GM23248 (cell line): ENCODE results near the gene CHN2. TPM values are rescaled to one million over a fixed set of nuclear protein-coding genes. Genes with fewer than 3 reads are reported as not detected.

Experiments
- DNase-seq: peaks from one replicate; pipeline ENCODE4 v3.0.0-alpha.2; 2015
- H2AFZ ChIP-seq: fragments of 200-600 bp; sonication (generic); 2 replicates; pipeline ENCODE4 v1.6.1; 2016; ENCODE audit warnings: antibody characterized with exemption
- H3F3A ChIP-seq: fragments of 200-600 bp; sonication (generic); 2 replicates; pipeline ENCODE4 v1.6.1; 2016; ENCODE audit warnings: mild to moderate bottlenecking, antibody characterized with exemption, mixed run types; ENCODE audit not compliant: insufficient read depth
- H3K27ac ChIP-seq: fragments of 200-600 bp; sonication (generic); 2 replicates; pipeline ENCODE4 v1.5.1; 2016; ENCODE audit warnings: mild to moderate bottlenecking
- H3K27me3 ChIP-seq: fragments of 200-600 bp; sonication (generic); replicated peaks from 2 replicates; pipeline ENCODE4 v1.6.1; 2016; ENCODE audit warnings: mild to moderate bottlenecking; ENCODE audit not compliant: insufficient read depth
- H3K36me3 ChIP-seq: fragments of 200-600 bp; sonication (generic); 2 replicates; pipeline ENCODE4 v1.6.1; 2016; ENCODE audit warnings: low read depth, mild to moderate bottlenecking
- H3K4me1 ChIP-seq: fragments of 200-600 bp; sonication (generic); 2 replicates; pipeline ENCODE4 v1.6.1; 2016; ENCODE audit warnings: mild to moderate bottlenecking; ENCODE audit not compliant: insufficient read depth
- H3K4me2 ChIP-seq: fragments of 200-600 bp; sonication (generic); one replicate; pipeline ENCODE4 v1.6.1; 2016; ENCODE audit warnings: mild to moderate bottlenecking; ENCODE audit not compliant: unreplicated experiment
- H3K4me3 ChIP-seq: fragments of 200-600 bp; sonication (generic); 2 replicates; pipeline ENCODE4 v1.5.1; 2016; ENCODE audit warnings: mild to moderate bottlenecking
- H3K79me2 ChIP-seq: fragments of 200-600 bp; sonication (generic); 2 replicates; pipeline ENCODE4 v1.6.1; 2016; ENCODE audit warnings: mild to moderate bottlenecking; ENCODE audit not compliant: insufficient read depth
- H3K9ac ChIP-seq: fragments of 200-600 bp; sonication (generic); 2 replicates; pipeline ENCODE4 v1.6.1; 2016; ENCODE audit warnings: mild to moderate bottlenecking
- H3K9me2 ChIP-seq: fragments of 200-600 bp; sonication (generic); 2 replicates; pipeline ENCODE4 v1.6.1; 2016; ENCODE audit warnings: mixed run types, mild to moderate bottlenecking, moderate library complexity; ENCODE audit not compliant: insufficient read depth
- H3K9me3 ChIP-seq: fragments of 200-600 bp; sonication (generic); one replicate; pipeline ENCODE4 v1.6.1; 2017; ENCODE audit warnings: low read depth
- H4K20me1 ChIP-seq: fragments of 200-600 bp; sonication (generic); 2 replicates; pipeline ENCODE4 v1.6.0; 2016; ENCODE audit not compliant: insufficient read depth
- EZH2 ChIP-seq: fragments of 200-600 bp; sonication (generic); IDR thresholded peaks from 2 replicates; pipeline ENCODE4 v1.6.1; 2018; ENCODE audit warnings: antibody characterized with exemption, mild to moderate bottlenecking; ENCODE audit not compliant: insufficient read depth, poor library complexity, severe bottlenecking
- EZH2phosphoT487 ChIP-seq: fragments of 200-600 bp; sonication (generic); IDR thresholded peaks from 2 replicates; pipeline ENCODE4 v1.6.1; 2018; ENCODE audit warnings: antibody characterized with exemption, moderate library complexity, mild to moderate bottlenecking, low read depth; ENCODE audit not compliant: insufficient read depth
- WGBS, 2 experiments: methylation state at CpG; one replicate each; pipeline ENCODE4 v1.1.6; 2015 to 2017; ENCODE audit warnings: low lambda C conversion rate in 2 of 2, low coverage in 1 of 2; ENCODE audit errors: missing lambda C conversion rate in 2 of 2; 5-methylcytosine and 5-hydroxymethylcytosine counted together
- in situ Hi-C: fragments of 300-500 bp; cut with MboI; formaldehyde crosslinking; loops from 2 replicates; pipeline ENCODE4 v1.15.0; 2020
- polyA plus RNA-seq: library from polyadenylated mRNA; unstranded; fragments of >200 nt; fragmentation: Nextera tagmentation; extraction: Ambion mirVana; gene quantifications from 2 replicates; pipeline ENCODE4 v1.2.1, GENCODE V29; 2016
- total RNA-seq: library from RNA; depleted of rRNA; stranded (reverse); fragments of >200 nt; shearing (Covaris generic); gene quantifications from 2 replicates; pipeline ENCODE4 v1.2.3, GENCODE V29; 2014

The CHN2 gene
- total and polyA plus RNA-seq, 2 experiments from 2014 or later, result 1.5 to 2.3 TPM

DNA sequence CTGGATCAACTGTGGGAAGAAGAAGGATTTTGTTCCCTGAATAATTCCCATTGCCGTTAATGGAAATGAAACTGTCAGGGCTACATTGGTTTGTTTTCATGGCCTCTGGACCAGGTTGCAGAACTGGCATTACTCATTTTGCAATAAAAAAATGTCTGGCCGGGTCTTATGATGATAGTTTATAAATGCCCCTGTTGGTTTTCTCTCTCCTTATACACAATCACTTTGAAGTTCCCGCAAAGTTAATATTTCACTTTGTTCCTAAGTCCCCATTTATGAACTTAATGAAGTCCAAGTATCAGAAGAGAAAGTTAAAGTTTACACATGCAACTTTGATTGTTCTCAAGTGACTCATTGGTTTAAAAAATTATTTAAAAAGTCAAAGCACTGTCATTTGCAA lies 218.3 kb downstream of the CHN2 start:
- 0 out of 2 replicates have a peak, but pooled peaks cover 2% of the 10 kb centered on the region for H3K4me1 ChIP-seq
- in situ Hi-C loops, result no loop called here
- no peaks in the 10 kb centered on the region for H3K79me2 ChIP-seq
- H3K36me3 ChIP-seq, result no peaks in the 10 kb centered on the region
- no peak overlapping the region for H2AFZ ChIP-seq
- no peak overlapping the region for H3K4me3 ChIP-seq
- no peaks in the 10 kb centered on the region for H3F3A ChIP-seq
- no peak overlapping the region for H3K27ac ChIP-seq
- no peak overlapping the region for H3K4me2 ChIP-seq
- peak; percentile 18 for DNase-seq
- no peak overlapping the region for H3K9ac ChIP-seq
- H3K27me3 ChIP-seq, result no peaks in the 10 kb centered on the region
- H4K20me1 ChIP-seq, result no peaks in the 10 kb centered on the region
- TF ChIP-seq EZH2phosphoT487, result no peak
- TF ChIP-seq EZH2, result no peak
- H3K9me3 ChIP-seq, result no peaks in the 10 kb centered on the region
- 77 to 79% methylated on average over 2 to 3 of the region's 3 CpGs for WGBS, 2 experiments
- no peaks in the 10 kb centered on the region for H3K9me2 ChIP-seq

DNA sequence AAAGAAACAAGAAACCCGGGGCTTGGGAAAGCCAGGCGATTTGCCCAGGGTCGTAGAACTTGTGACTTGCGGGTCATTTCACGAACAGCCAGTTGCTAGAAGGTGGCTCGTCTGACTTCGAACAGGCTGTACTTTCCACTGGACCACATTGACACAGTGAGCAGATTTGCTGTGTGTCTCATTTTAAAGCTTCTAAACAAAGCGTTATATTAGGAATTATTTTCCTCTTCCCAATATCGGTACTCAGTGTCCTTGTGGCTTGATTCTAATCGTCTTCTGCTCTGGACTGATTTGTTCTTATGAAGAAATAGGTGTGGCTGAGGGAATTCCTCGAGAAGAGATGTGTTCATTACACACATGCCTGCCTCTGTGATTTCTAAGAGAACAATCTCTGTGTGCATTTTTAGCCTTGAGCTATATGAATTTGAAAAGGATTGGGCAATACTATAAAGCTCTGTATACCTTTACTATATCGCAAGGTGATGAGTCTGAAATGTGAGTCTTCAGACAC lies 219.1 kb downstream of the CHN2 start:
- in situ Hi-C loops, result no loop called here
- 51 to 55% methylated on average over 12 of the region's 12 CpGs for WGBS, 2 experiments
- no peak overlapping the region for H3K27ac ChIP-seq

DNA sequence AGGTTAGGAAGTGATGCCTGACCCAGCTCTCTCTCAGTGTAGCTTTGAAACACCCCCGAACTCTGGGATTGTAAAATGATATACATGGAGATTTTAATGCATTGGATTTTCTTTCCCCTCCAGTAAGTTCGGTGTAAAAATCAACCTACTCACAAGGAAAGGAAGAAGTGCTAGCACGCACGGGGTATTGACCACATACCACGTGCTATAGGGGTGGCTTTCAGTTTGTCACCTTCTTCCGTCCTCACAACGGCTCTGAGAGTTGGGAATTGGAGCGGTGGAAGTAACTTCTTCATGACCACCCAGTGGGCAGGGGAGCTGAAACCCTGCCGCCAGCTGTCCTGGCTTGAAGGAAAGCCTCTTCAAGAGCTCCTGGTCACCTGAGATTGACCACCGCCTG lies 219.6 kb downstream of the CHN2 start:
- DNase-seq, result no peak
- H4K20me1 ChIP-seq, result no peaks in the 10 kb centered on the region

More for the DNA sequence above, 219.1 kb downstream of the CHN2 start:
- no peak overlapping the region for H3K4me3 ChIP-seq
- no peaks in the 10 kb centered on the region for H3K9me3 ChIP-seq
- no peaks in the 10 kb centered on the region for H3K36me3 ChIP-seq
- no peaks in the 10 kb centered on the region for H3K9me2 ChIP-seq
- no peak overlapping the region for H3K9ac ChIP-seq
- H4K20me1 ChIP-seq, result no peaks in the 10 kb centered on the region
- 0 out of 2 replicates have a peak, but pooled peaks cover 2% of the 10 kb centered on the region for H3K4me1 ChIP-seq
- H2AFZ ChIP-seq, result no peak overlapping the region
- H3K79me2 ChIP-seq, result no peaks in the 10 kb centered on the region
- no peak for TF ChIP-seq EZH2phosphoT487
- no peak for TF ChIP-seq EZH2
- no peaks in the 10 kb centered on the region for H3F3A ChIP-seq
- no peak overlapping the region for H3K4me2 ChIP-seq
- no peak for DNase-seq
- H3K27me3 ChIP-seq, result no peaks in the 10 kb centered on the region

DNA sequence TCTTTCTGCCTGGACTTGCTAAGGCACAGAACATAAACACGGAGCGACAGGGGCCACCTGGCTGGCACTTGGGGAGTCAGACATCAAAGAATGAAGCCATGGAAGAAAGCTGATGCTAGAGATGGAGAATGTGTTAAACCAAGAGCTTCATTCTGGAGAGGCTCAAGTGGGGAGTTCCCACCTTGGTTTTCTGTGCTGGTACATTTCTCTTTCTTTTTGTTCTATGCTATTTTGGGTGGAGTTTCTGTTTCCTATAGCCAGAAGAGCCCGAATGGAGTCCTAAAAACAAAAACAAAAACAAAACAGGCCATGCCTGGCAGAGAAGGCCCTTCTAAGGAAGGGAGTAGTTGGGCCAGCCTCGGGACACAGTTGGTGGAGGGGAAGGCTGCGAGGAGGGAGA lies 220.6 kb downstream of the CHN2 start:
- Histone ChIP-seq H3K79me2 (no peaks in the 10 kb centered on the region), H2AFZ (no peak overlapping the region), H3K27me3 (no peaks in the 10 kb centered on the region), H3K36me3 (no peaks in the 10 kb centered on the region), H3K4me2 (no peak overlapping the region), H3F3A (no peaks in the 10 kb centered on the region), H3K4me3 (no peak overlapping the region), H3K27ac (no peak overlapping the region), H3K9me3 (no peaks in the 10 kb centered on the region), H3K9ac (no peak overlapping the region), H4K20me1 (no peaks in the 10 kb centered on the region), H3K9me2 (no peaks in the 10 kb centered on the region), H3K4me1 (no peaks in the 10 kb centered on the region)
- TF ChIP-seq EZH2 (no peak), EZH2phosphoT487 (no peak)
- WGBS, 2 experiments, result 67 to 78% methylated on average over 5 of the region's 5 CpGs
- in situ Hi-C loops, result no loop called here
- DNase-seq, result no peak

More for the DNA sequence above, 219.6 kb downstream of the CHN2 start:
- 91 to 93% methylated on average over 10 of the region's 10 CpGs for WGBS, 2 experiments
- Histone ChIP-seq H3K9me2 (no peaks in the 10 kb centered on the region), H2AFZ (no peak overlapping the region), H3K9ac (no peak overlapping the region), H3K9me3 (no peaks in the 10 kb centered on the region), H3K4me2 (no peak overlapping the region), H3K4me3 (no peak overlapping the region), H3K79me2 (no peaks in the 10 kb centered on the region), H3K27ac (no peak overlapping the region), H3K4me1 (no peaks in the 10 kb centered on the region), H3K27me3 (no peaks in the 10 kb centered on the region), H3F3A (no peaks in the 10 kb centered on the region), H3K36me3 (no peaks in the 10 kb centered on the region)
- no peak for TF ChIP-seq EZH2phosphoT487
- no peak for TF ChIP-seq EZH2
- in situ Hi-C loops, result no loop called here
